PFSK-1 (cell line): ENCODE measurements around the gene MAML2.

Experiments
- FOXP2 ChIP-seq: optimal IDR thresholded peaks from 2 replicates; pipeline ENCODE3; 2011; ENCODE audit warnings: borderline replicate concordance, control low read depth, inconsistent platforms; ENCODE audit not compliant: insufficient read depth; ENCODE audit errors: extremely low read length, extremely low read depth
- POLR2AphosphoS5 ChIP-seq: IDR thresholded peaks from 2 replicates; pipeline ENCODE4 v1.6.1; 2012; ENCODE audit warnings: low read depth, mild to moderate bottlenecking, control low read depth, low read length, moderate library complexity
- SIN3A ChIP-seq: IDR thresholded peaks from 2 replicates; pipeline ENCODE4 v1.6.1; 2012; ENCODE audit warnings: mild to moderate bottlenecking, low read length, moderate library complexity, borderline replicate concordance; ENCODE audit not compliant: insufficient read depth
- TAF1 ChIP-seq: IDR thresholded peaks from 2 replicates; pipeline ENCODE4 v1.6.1; 2012; ENCODE audit warnings: low read length, control low read depth, borderline replicate concordance; ENCODE audit not compliant: insufficient read depth
- TF ChIP-seq, protein P1 (sequence below), 2 experiments: IDR thresholded peaks; 2 replicates each; pipeline versions ENCODE4 v1.6.1 to v1.8.0; 2011 to 2012; ENCODE audit warnings: low read depth in 2 of 2, low read length in 2 of 2, control low read depth in 1 of 2, inconsistent platforms in 1 of 2, mild to moderate bottlenecking in 1 of 2, moderate library complexity in 1 of 2; ENCODE audit not compliant: insufficient read depth in 1 of 2

The MAML2 gene

GRCh38 chr11:96206955-96207354 is 136.0 kb downstream of the MAML2 start:
- no peak for TF ChIP-seq TAF1
- no peak for TF ChIP-seq FOXP2
- TF ChIP-seq SIN3A: no peak
- TF ChIP-seq POLR2AphosphoS5: no peak
- TF ChIP-seq, protein P1, sequence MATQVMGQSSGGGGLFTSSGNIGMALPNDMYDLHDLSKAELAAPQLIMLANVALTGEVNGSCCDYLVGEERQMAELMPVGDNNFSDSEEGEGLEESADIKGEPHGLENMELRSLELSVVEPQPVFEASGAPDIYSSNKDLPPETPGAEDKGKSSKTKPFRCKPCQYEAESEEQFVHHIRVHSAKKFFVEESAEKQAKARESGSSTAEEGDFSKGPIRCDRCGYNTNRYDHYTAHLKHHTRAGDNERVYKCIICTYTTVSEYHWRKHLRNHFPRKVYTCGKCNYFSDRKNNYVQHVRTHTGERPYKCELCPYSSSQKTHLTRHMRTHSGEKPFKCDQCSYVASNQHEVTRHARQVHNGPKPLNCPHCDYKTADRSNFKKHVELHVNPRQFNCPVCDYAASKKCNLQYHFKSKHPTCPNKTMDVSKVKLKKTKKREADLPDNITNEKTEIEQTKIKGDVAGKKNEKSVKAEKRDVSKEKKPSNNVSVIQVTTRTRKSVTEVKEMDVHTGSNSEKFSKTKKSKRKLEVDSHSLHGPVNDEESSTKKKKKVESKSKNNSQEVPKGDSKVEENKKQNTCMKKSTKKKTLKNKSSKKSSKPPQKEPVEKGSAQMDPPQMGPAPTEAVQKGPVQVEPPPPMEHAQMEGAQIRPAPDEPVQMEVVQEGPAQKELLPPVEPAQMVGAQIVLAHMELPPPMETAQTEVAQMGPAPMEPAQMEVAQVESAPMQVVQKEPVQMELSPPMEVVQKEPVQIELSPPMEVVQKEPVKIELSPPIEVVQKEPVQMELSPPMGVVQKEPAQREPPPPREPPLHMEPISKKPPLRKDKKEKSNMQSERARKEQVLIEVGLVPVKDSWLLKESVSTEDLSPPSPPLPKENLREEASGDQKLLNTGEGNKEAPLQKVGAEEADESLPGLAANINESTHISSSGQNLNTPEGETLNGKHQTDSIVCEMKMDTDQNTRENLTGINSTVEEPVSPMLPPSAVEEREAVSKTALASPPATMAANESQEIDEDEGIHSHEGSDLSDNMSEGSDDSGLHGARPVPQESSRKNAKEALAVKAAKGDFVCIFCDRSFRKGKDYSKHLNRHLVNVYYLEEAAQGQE (IDR thresholded peaks at IDR 0.05; ENCODE audit: insufficient read depth in 1 of 2, low read depth in 2 of 2, low read length in 2 of 2): no peak

DNA sequence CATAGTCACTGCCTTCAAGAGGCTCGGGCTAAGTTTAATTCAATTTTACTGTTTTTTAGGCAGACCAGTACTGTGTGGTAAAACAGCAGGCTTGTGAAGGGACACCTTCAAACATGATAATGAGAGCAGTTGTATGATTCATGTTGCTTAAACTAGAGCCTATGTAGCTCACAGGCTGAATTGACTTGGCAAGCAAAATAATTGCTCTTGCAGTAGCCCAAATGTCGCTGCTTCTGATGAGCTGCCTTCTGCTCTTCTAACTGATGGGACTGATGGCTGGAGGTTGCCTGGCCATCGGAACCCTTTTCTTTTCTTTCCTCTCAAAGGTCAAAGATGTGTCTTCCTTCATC is 137.6 kb downstream of the MAML2 start:
- TF ChIP-seq, protein P1 (IDR thresholded peaks at IDR 0.05; ENCODE audit: insufficient read depth in 1 of 2, low read depth in 2 of 2, low read length in 2 of 2): no peak
- TF ChIP-seq SIN3A: no peak
- no peak for TF ChIP-seq FOXP2
- TF ChIP-seq POLR2AphosphoS5: no peak
- no peak for TF ChIP-seq TAF1

DNA sequence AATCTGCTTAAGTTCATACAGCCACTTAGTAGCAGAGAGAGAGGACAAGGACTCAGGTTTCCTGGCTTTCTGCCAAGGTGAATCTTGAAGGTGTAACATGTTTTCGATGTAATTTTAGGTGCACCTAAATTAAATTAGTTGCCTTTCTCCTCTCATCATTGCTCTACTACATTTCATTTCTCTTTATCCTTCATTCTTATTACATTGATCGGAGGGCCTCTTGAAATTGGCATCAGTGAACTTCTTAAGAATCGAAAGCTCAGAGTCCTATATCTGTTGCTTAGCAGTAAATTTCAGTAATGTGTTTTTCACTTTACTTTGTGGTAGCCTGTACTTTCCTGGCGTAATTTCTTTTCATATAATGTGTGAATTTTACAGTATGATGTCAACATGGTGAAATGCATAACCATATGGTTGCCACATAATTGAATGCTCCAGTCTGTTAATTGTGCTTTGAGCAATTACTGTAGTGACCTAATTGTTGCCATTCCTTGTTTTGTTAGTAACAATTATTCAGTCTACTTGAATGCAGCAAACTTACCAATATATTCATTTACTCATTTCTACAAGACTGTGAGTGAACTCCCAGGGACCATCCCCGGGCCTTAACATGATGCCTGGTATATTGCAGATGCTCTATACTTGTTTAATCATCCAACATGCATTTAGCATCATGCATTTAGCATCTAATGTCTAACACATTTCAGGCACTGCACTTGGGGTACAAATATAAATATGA is 138.1 kb downstream of the MAML2 start:
- TF ChIP-seq SIN3A (no peak), TAF1 (no peak), FOXP2 (no peak), POLR2AphosphoS5 (no peak)
- TF ChIP-seq, protein P1 (IDR thresholded peaks at IDR 0.05; ENCODE audit: insufficient read depth in 1 of 2, low read depth in 2 of 2, low read length in 2 of 2): no peak

DNA sequence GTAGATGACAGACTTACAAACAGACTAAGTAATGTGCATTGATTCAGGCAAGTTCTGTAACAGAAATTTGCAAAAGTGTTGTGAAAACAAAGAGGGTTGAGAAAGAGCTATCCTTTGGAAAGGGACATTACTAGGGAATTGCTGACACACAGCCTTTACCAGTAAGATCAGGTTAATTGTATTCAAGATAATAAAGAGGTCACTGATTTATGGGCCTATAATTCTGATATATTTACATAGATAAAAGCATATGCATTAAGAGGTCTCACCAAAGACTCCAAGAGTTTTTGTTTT is 138.7 kb downstream of the MAML2 start:
- TF ChIP-seq POLR2AphosphoS5: no peak
- TF ChIP-seq SIN3A: no peak
- TF ChIP-seq, protein P1 (IDR thresholded peaks at IDR 0.05; ENCODE audit: insufficient read depth in 1 of 2, low read depth in 2 of 2, low read length in 2 of 2): no peak
- TF ChIP-seq TAF1: no peak
- TF ChIP-seq FOXP2: no peak
